ENCODE measurements around the gene TMEM53.
A peak's percentile ranks its signal among the peaks of the same experiment; 100 is the strongest.

Gene TMEM53

DNA sequence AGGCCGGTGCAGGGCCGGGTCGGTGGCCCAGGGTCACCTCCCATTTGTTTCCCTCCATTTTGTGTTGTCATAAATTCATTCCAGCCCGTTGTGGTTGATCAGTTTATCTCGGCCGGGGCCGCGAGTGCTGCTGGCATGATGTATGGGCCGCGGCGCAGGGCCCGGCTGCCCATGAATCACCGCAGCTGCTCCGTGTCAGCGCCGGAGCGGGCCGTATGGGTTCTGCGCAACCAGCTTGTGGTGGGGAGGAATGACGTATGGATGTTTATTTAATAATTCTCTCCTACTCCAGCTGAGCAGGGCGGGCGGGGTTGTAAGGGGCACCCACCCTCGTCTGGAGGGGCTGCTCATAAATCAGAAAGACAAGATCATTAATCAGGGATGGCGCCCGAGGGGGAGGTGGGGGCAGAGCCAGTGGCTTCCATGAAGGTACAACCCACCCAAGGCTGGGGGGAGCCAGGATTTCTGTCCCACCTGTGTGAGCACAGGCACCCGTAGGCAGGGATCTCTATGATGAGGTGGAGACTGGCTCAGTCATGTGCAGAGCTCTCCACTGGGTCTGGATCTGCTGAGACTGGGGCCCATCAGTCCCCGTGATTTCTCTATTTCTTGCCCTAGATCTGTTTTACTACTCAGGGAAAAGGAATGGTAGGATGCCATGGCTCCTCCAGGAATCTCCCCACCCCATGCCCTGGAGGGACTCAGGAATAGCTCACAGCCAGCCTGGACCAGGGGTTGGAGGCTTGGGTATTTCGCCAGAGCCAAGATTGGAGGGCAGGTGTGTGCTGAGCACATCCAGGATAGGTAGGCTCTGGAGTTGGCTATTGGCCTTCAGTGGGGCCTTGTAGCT, 27.8 kb downstream of the TMEM53 start:
- DNase-seq (ENCODE audit: low read depth) = no peak

DNA sequence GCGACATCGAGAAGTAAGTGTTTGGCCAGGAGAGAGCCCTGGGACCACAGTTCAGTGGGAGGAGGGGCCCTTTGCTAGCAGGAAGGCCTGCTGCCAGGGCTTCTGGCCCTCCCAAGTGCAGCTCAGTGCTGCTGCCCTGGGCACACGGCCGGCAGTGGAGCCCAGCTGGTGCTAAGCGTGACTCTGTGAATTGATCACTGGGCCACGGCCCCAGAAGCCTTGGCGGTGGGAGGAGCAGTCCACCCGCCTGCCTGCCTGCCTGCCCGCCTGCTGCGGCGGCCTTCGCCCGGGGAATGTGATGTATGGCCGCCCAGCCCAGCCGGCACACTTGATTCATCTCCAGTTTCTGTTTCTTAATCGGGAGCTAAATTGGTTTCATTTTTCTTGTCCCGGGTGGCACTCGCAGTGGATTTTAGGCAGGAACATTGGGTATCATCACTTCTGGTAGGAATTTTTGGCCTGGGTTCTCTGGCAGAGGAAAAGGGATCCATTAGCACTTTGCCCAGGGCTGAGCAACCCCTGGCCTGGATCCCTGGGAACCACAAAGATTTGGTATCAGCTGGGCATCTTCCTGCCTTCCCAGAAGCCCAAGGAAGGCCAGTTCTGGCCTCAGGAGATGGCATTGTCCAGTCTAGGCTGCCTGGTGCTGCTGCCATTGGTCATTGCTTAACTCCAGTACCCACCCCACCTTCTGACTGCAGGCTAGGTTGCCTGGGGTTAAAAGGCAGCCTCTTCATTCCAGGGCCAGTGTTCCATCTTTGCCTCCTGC, 28.6 kb downstream of the TMEM53 start:
- no peak for DNase-seq (ENCODE audit: low read depth)

DNA sequence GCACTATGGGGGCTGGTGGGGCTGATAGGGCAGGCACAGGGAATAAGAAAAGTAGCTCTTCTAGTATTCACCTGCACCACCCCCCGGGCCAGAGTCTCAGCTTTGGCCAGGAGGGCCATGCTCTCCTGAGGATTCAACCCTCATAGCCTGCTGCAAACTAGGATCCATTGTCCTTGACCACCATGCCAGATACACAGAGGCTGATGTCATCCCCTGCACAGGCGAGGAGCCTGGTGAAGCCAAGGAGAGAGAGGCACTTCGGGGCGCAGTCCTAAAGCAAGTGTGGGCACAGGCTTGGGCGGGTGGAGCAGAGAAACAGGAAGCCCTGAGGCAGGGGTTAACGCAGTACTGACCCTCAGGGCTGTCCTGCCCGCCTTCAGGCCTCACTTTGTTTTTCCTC, 29.5 kb downstream of the TMEM53 start:
- no peak for DNase-seq (ENCODE audit: low read depth)

DNA sequence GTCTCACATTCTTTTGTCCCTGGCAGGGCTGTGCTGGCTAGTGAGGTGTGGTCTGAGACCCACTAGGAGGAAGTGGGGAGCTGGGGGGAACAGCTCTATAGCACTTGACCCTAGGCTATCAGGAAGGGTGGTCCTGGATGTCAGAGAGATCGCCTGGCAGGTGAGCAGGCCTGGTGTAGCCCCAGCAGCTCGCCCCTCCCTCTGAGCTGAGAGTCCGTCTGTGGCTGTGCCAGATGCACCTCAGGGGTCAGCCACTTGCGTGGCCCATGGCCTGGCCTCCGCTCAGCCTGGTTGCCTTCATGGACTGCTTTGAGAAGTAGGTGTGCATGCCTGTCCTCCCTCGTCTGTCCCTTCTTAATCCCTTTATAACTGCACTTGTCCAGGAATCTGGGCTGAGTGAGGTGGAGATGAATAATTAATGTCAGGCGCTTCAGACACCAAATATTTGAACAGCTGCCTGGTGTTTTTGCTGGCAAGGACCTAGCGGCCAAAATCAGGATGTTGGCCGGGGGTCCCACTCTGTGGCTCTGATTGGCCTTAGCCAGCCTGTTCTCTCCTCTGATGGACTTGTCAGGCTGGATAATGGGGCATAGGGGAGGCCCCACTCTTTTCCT, 30.5 kb downstream of the TMEM53 start:
- no peak for DNase-seq (ENCODE audit: low read depth)

DNA sequence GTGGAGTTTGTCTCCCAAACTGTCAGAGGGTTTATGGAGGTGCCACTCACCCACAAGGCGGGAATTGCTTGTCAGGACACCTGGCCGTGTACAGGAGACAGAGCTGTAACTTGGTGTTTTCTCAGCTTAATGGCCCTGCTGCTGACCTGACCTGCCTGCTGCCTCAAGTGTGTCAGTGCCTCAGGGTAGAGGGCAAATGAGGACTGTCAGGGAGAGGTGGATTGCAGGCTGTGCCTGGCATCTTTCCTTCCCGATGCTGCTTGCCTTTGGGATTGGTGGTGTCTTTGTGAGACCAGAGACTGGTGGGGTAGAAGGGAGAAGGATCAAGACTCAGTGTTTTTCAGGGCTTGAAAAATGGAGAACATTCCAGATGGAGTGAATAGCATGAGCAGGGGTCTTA, 31.4 kb downstream of the TMEM53 start:
- DNase-seq (ENCODE audit: low read depth) = no peak

DNA sequence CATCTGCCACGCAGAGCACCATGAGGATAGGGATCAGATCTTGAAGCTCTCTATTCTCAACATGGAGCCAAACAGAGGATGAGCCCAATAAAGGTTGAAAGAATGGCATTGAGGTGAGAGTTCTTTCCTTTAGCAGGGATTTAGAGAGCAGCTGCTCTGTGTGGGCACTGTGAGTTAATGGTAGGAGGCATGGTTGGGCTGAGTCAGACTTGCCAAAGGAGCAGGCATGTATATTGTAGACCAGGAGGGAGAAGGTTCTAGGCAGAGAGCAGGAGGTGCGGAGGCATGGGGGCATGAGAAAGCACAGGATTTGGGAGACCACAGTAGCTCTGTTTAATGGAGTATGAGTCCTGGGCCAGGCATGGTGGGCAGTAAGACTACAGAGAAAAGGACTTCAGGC, 32.0 kb downstream of the TMEM53 start:
- DNase-seq (ENCODE audit: low read depth) = no peak

DNA sequence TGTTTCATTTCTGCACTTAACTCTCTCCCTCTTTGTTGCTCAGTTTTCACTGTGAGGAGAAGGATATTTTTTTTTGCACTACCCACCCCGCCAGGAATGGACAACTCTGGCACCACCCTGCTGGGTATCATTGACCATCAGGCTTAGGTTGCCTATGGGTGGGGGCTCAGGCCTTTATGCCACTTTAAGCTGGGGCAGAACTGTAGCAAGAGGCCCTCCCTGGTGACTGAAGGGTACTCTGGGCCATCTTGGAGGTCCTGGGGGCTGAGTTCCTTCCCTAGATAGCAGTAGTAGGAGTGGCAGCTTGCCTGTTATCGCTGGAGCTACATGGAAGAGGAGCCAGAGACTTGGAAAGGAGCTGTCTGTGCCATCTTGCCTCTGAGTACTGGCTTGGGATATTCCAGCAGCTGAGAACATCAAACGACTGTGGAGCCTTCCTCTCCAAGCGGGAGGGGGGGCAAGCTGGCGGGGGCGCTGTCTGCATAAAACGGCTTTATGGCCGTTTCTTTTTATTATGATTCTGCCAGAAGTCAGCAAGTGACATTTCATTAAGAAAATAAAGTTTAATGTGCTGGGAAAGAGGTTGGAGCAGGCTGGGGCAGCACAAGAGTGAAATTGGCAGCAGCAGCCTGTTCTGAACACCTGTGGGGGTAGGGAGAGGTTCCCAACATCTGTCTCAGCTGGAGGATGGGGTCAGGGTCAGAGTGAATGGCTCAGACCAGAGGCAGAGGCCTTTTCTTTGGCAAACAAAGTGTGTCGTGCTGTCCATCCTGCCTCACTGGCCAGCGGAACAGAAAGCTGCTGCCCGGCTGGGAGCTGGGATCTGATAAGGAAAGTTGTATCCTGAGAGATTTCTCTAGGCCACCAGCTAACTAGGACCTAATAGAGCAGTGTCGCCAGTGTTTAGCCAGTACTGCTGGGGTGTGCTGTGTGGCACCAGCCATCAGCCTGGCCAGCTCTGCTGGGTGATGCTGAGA, 32.9 kb downstream of the TMEM53 start:
- no peak for DNase-seq (ENCODE audit: low read depth)

DNA sequence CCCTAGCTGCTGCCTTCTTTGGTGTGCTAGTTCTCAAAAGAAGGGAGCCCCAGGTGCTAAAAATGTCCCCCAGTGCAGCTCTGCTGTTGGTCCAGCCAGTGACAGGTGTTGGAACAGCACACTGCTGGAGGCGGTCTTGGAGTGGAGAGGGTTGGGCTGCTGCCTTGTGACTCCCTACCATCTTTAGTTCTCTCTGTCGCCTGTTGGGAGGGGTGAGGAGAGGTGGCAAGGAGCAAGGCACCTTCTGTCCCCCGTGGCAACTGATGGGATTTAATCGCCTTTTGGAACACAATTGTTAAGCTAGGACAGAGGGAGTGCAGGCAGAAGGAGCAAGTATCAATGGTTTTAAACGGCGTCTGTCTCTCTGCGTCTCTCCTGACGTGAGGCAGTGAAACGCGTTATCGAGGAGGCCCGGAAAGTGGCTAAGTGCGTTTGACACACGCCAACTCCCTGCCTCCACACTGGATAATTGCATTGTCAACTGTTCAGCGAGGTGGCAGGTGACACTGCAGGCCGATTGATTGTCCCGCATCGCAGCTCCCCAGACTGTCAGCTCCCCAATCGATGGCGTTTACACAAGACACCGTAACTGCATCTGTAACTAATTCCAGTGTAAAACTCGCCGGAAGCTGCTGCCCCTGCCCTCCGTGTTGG, 34.0 kb downstream of the TMEM53 start:
- no peak for DNase-seq (ENCODE audit: low read depth)

DNA sequence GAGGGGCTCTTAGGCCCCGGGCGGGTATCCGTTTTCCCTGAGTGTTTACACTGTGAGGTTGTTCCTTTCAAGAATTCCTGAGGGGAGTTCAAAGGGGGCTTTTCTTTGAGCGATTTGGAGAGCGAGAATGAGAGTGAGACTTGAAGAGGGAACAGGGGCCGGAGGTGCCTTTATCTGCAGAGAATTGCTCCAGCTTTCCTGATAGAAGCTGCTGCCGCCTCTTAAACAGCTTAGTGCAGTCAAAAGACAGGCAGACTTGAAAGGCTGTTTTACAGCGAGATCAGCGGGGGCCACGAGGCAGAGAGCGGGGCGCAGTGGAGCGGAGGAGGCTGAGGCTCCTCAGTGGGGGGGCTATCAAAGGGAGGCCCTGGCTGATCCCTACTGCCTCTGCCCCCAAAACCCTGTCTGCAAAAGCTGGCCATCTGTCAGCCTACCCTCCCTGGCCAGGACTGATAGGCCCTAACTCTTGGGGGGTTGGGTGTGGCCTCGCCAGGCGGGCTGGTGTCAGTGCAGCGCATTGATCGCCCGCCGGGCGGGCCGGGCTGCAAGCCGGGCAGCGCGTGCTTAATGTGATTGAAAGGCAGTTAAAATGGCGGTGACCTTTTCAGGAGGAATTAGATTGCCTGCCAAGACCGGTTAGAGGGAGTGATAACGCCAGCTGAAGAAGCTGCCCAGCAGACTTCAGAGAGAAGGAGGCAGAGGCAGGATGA, 36.4 kb downstream of the TMEM53 start:
- no peak for DNase-seq (ENCODE audit: low read depth)

DNA sequence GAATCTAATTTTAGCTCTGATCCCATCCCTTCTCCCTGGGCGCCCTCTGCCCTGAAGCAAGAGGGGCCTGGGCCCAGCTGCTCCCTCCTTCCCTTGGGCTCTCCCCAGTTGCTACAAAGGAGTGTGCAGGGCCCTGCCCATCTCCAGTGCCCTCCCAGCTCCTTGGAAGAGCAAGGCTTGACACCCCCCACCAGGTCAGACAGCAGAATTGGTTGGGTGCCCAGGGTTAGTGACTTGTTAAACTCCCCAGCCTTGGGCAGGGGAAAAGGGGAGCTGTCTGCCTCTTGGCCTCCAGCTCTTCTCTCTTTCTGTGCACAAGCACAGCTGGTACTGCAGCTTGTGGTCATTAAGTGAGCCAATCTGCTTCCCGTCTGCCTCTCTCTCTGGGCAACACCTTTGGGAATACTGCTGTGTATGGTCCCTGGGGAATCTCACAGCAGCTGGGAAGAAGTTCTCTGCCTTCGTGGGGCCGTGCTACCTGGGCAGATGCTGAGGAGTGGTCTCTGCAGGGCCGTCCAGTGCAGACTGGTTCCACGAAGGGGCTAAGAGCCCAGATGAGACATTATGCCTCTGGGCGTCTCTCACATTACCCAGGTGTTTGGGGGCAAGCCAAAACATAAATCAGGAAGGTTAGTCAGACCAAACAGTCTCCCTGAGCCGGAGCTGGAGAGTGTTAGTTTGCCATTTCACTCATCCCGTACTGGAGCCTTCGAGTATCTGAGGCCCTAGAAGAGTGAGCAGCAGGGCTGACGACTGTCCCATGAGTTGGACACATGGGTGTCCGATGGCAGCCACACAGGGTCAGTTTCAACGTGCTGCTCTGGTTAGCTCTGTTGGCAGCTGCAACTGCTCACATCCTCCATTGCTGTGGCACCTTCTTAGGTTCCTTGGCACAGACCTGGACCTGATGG, 37.3 kb downstream of the TMEM53 start:
- DNase-seq (ENCODE audit: low read depth) = no peak

DNA sequence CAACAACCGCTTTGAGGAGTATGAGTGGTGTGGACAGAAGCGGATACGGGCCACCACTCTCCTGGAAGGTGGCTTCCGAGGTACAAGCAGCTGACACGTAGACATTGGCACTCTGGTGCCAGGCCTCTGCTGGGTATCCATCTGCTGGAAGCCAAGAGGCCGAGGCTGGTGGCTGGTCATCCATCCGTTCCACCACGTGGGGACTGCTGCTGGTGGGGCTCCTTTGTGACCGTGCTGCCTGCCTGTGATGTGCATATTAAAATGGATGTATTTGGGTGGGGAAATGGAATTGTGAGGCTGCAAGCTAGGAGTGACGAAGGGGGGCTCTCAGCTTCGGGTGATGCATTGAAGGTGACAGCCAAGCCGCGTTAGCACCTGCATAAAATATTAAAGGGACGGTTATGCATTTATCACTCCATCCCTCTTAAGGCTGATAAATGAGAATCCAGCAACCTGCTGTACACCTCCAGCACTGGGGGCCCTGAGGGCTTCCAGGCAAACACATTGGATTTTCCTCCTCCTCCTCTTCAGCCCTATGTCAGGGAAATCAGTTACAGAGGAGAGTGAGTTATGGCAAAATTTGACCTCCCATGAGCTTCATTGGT, 38.1 kb downstream of the TMEM53 start:
- no peak for DNase-seq (ENCODE audit: low read depth)

DNA sequence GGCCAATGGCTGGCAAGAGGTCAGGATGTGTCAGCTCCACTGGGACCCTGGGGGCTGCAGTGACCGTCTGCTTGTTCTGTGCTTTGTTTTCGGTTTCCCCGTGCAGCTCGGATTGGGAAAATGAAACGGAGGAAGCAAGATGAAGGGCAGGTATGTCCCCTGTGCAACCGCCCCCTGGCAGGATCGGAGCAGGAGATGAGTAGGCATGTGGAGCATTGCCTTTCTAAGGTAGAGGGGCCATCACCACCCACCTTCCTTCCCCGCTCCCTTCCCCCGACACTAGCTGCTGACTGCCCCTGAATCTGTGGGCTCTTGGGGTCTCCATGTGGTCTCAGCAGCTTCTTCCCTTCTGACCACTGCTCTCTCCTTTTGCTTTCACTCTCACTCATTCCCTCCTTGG, 38.8 kb downstream of the TMEM53 start:
- DNase-seq (ENCODE audit: low read depth) = no peak

DNA sequence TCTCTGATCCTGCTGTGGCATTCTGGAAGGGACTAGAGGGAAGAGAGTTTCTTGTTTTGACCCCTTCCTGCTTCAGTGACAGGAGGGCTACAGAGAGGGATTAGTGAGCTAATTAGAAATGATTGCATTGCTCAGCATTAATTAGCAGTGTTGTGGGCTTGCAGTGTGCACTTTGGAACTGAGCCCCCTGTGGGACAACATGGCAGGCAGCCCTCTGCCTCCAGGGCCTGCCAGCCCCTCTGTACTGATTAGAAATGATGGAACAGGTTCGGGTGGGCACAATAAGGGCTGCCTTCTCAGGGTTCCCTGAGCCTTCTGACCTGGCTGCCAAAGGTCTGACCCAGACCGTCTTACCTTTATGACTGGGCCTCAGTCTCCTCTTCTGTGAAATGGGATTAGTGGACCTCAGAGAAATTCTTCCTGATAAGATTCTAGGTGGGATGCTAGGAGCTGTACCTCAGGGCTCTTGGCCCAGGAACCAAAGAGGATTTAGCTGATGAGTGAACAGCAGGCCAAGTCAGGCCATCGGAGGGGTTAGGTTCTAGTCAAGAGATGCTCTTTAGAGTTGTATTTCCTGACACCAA, 39.6 kb downstream of the TMEM53 start:
- DNase-seq (ENCODE audit: low read depth) = no peak

DNA sequence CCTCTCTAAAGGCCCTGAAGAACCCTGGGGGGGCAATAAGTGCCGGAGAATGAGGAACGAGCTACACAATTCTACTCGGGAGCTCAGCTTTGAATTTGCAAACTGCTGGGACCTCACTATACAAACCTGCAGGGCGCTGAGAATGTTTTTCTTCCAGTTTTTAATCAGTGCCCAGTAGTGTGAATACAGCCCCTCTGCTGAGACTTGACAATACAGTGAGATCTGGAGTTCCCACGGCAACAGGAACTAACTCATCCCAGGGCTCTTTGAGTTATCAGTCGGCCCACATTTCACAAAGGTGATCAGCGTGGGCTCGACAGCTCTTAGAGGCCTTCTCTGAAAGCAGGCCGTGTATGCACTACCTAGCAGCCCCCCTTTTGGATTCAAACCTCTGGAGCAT, 41.7 kb downstream of the TMEM53 start:
- DNase-seq (ENCODE audit: low read depth) = no peak

DNA sequence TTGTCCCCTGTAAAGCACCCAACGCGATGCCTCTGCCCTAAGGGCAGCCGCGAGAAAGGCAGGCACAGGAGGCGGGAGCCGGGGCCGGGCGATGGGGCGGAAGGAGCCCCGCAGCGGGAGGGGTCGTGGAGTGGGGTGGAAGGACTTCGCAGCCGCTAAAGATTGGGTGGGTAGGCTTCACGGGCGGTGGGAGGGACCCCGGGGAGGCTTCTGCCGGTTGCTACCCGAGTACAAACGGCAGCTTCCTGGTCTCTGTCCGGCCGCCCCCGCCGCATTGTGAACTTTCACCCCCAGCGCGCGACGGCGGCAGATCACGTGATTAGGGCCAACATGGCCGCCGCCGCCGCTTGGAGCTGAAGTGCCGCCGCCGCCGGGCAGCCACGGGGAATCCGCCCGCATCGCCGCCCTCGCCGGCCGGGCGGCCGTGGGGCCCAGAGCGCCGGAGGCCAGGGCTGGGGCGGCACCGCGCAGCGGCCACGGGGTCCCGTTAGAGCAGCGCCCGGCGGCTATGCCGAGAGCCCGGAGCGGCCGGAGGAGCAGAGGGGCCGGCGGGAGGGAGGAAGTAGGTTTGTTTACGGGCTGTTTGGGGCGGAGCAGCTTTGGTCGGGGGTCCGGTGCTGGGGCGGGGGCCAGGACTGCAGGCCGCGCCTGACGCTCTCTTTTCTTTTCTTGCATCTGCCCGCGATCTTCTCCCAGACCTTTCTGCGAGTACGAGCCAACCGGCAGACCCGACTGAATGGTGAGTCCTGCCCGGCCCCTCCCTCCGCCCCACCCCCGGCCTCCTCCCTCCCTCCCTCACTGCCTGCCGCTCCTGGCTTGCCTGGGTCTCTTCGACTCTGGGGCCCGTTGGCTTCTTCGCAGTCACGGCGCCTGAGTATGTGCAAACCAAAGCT, 42.4 kb downstream of the TMEM53 start:
- DNase-seq (ENCODE audit: low read depth) = peak; percentile 86

DNA sequence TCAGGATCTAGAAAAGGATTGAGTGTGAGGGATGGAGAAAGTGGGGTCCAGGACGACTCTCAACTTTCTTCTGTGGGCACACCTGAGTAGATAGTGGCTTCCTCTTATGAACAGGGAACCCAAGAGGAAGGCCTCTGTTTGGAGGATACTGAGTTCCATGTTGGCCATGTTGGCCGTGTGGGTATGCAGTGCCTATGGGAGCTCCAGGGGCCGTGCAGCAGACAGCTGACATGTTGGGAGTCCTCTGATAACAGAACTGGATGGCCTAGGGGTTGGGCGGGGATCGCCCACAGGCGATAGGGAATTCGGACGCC, 43.0 kb downstream of the TMEM53 start:
- no peak for DNase-seq (ENCODE audit: low read depth)

DNA sequence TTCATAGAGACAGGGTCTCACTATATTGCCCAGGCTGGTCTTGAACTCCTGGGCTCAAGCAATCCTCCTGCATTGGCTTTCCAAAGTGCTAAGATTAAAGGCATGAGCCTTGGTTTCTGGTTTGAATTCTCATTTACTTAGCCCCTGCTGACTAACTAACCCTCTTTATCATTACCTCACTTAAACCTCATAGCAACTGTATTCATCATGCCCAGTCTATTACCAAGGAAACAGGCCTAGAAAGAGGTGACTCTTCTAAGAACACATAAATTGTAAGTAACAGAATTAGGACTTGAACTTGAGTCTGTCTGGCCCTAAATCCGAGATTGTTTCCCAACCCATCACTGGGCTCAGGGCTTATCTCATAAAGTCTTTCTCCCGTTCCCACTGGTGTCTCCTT, 44.2 kb downstream of the TMEM53 start:
- no peak for DNase-seq (ENCODE audit: low read depth)
